ENCODE measurements around the gene SDCCAG8.

DNA sequence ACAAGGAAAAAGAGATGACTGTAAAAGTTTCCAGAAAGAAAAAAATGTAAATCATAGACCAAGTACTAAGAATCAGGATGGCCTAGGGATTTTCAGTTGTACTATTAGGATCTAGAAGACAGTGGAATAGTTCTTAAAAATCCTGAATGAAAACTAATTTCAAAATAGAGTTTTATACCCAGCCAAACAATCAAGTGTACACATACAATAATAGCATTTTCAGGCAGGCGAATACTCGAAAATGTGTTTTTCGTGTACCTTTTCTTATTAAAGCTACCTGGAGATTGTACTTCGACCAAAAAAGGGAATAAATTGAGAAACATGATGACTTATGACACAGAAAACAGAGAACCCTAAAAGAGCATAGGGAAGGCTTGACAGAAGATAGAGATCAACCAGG is 118.6 kb downstream of the SDCCAG8 start:
- TF ChIP-seq POLR2A (IDR thresholded peaks at IDR 0.05) (no peak), EP300 (IDR thresholded peaks at IDR 0.05) (no peak), POLR2AphosphoS5 (IDR thresholded peaks at IDR 0.05) (no peak)
- TF ChIP-seq, protein P1, sequence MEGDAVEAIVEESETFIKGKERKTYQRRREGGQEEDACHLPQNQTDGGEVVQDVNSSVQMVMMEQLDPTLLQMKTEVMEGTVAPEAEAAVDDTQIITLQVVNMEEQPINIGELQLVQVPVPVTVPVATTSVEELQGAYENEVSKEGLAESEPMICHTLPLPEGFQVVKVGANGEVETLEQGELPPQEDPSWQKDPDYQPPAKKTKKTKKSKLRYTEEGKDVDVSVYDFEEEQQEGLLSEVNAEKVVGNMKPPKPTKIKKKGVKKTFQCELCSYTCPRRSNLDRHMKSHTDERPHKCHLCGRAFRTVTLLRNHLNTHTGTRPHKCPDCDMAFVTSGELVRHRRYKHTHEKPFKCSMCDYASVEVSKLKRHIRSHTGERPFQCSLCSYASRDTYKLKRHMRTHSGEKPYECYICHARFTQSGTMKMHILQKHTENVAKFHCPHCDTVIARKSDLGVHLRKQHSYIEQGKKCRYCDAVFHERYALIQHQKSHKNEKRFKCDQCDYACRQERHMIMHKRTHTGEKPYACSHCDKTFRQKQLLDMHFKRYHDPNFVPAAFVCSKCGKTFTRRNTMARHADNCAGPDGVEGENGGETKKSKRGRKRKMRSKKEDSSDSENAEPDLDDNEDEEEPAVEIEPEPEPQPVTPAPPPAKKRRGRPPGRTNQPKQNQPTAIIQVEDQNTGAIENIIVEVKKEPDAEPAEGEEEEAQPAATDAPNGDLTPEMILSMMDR (IDR thresholded peaks at IDR 0.05) = no peak

All from suprapubic skin (tissue), 4 donors.